ENCODE measurements around the gene PTTG1.

The PTTG1 gene

DNA sequence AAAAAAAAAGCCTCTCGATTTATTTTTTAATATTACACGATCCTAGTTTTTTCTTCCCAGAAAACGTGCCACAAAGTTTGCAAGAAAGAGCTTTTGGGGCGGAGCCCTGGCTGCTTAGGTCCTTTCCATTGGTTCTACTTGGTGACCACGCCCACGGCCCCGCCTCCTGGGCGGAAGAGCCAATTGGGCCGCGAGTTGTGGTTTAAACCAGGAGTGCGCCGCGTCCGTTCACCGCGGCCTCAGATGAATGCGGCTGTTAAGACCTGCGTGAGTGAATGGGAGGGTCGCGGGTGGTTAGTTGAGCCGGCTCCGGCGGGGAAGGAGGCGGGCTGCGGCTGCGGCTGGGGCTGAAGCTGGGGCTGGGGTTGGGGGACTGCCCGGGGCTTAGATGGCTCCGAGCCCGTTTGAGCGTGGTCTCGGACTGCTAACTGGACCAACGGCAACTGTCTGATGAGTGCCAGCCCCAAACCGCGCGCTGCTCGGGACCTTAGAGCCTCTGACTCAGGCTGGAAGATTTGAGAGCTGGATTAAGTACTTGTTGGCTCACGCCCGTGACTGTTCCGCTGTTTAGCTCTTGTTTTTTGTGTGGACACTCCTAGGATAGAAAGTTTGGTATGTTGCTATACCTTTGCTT lies at the start of gene PTTG1:
Gene PTTG1 (plus strand): TSS at position 231 of the 634 bp plus-strand sequence. CDS start 458 bp downstream, outside the sequence.
- Histone ChIP-seq H3K36me3 (ENCODE audit: control insufficient read depth in 1 of 2, insufficient read depth in 2 of 2, low read length in 2 of 2) (no peaks in the 10 kb centered on the region), H3K9ac (ENCODE audit: low read depth in 1 of 2, low read length in 2 of 2) (peak within 1 kb of the TSS; percentile 45 to 61), H3K9me3 (ENCODE audit: control insufficient read depth in 1 of 2, low read length in 2 of 2) (no peaks in the 10 kb centered on the region), H3K4me1 (ENCODE audit: control insufficient read depth in 1 of 2, insufficient read depth in 2 of 2, low read length in 2 of 2) (peaks cover 30 to 43% of the 10 kb centered on the region in 2 donors), H3K27me3 (ENCODE audit: control insufficient read depth in 1 of 2, insufficient read depth in 2 of 2, low read length in 2 of 2) (no peaks in the 10 kb centered on the region), H3K27ac (ENCODE audit: low read depth, low read length) (peak within 1 kb of the TSS; percentile 27), H3K4me3 (ENCODE audit: low read depth in 1 of 2, low read length in 2 of 2) (peak within 1 kb of the TSS; percentile 67 to 89)

DNA sequence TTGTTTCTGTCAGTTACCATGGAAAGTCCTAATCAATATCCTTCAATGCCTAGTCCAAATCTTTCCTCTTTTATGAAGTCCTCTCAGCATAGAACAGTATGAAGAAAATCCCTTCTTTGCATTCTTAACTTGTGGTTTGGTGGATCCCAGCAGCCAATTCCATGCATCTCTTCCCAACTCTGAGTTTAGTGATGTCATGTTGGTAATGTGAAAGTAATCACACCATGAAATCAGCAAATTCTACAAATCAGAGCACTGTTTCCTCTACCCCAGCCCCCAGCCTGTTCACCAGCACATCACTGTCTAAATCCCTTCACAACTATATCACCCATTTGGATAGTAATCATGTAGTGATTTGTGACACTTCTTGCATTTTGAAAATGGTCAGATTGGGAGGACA lies 46.5 kb upstream of the PTTG1 start:
- H3K27me3 ChIP-seq (ENCODE audit: control insufficient read depth in 1 of 2, insufficient read depth in 2 of 2, low read length in 2 of 2), result peaks cover 6 to 11% of the 10 kb centered on the region in 2 donors
- H3K9me3 ChIP-seq (ENCODE audit: control insufficient read depth in 1 of 2, low read length in 2 of 2), result no peaks in the 10 kb centered on the region
- H3K4me3 ChIP-seq (ENCODE audit: low read depth in 1 of 2, low read length in 2 of 2), result no peak overlapping the region
- H3K27ac ChIP-seq (ENCODE audit: low read depth, low read length), result no peak overlapping the region
- no peaks in the 10 kb centered on the region for H3K36me3 ChIP-seq (ENCODE audit: control insufficient read depth in 1 of 2, insufficient read depth in 2 of 2, low read length in 2 of 2)
- peaks cover 0 to 4% of the 10 kb centered on the region in 2 donors for H3K4me1 ChIP-seq (ENCODE audit: control insufficient read depth in 1 of 2, insufficient read depth in 2 of 2, low read length in 2 of 2)
- no peak overlapping the region for H3K9ac ChIP-seq (ENCODE audit: low read depth in 1 of 2, low read length in 2 of 2)

DNA sequence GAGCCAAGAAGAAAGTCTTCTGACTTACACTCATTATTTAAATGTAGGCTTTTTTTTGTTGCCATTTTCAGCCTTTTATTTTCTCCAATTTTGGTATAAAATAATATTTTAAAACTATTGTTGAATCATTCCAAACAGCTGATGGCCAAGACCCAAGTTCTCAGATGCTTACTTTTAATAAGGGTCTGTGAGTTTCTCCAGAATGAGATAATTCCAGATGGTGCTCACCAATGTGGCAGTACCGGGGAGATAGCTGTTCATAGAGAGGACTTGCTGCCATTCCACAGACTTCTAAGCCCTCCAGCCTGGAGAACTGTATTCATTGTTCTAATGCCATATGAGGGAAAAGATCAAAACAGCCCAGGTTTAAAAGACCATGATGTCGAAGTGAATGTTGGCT lies 46.0 kb upstream of the PTTG1 start:
- H3K4me3 ChIP-seq (ENCODE audit: low read depth in 1 of 2, low read length in 2 of 2), result no peak overlapping the region
- no peak overlapping the region for H3K27ac ChIP-seq (ENCODE audit: low read depth, low read length)
- no peaks in the 10 kb centered on the region for H3K9me3 ChIP-seq (ENCODE audit: control insufficient read depth in 1 of 2, low read length in 2 of 2)
- peaks cover 2 to 8% of the 10 kb centered on the region in 2 donors for H3K27me3 ChIP-seq (ENCODE audit: control insufficient read depth in 1 of 2, insufficient read depth in 2 of 2, low read length in 2 of 2)
- no peak overlapping the region for H3K9ac ChIP-seq (ENCODE audit: low read depth in 1 of 2, low read length in 2 of 2)
- no peaks in the 10 kb centered on the region for H3K36me3 ChIP-seq (ENCODE audit: control insufficient read depth in 1 of 2, insufficient read depth in 2 of 2, low read length in 2 of 2)
- H3K4me1 ChIP-seq (ENCODE audit: control insufficient read depth in 1 of 2, insufficient read depth in 2 of 2, low read length in 2 of 2), result peaks cover 0 to 2% of the 10 kb centered on the region in 2 donors

DNA sequence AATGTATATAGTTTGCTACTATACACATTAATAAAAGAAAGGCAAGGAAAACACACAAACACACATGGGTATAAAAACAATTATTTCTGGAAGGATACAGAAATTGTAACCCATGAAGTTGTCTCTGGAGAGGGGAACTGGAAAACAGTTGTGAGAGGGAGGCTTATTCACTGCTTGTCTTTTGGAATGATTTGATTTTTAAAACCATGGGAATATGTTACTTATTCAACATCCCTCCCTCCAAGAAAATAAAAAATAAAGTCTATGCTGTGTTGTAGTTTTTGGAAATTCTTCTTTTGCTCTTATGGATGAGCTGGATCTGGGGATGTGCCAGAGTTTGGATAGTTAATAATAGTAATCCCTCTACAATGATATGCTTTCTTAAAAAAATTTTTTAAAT lies 45.2 kb upstream of the PTTG1 start:
- Histone ChIP-seq H3K27me3 (ENCODE audit: control insufficient read depth in 1 of 2, insufficient read depth in 2 of 2, low read length in 2 of 2) (peaks cover 0 to 1% of the 10 kb centered on the region in 2 donors), H3K4me3 (ENCODE audit: low read depth in 1 of 2, low read length in 2 of 2) (no peak overlapping the region), H3K9me3 (ENCODE audit: control insufficient read depth in 1 of 2, low read length in 2 of 2) (no peaks in the 10 kb centered on the region), H3K4me1 (ENCODE audit: control insufficient read depth in 1 of 2, insufficient read depth in 2 of 2, low read length in 2 of 2) (no peaks in the 10 kb centered on the region), H3K9ac (ENCODE audit: low read depth in 1 of 2, low read length in 2 of 2) (no peak overlapping the region), H3K36me3 (ENCODE audit: control insufficient read depth in 1 of 2, insufficient read depth in 2 of 2, low read length in 2 of 2) (no peaks in the 10 kb centered on the region), H3K27ac (ENCODE audit: low read depth, low read length) (no peak overlapping the region)

DNA sequence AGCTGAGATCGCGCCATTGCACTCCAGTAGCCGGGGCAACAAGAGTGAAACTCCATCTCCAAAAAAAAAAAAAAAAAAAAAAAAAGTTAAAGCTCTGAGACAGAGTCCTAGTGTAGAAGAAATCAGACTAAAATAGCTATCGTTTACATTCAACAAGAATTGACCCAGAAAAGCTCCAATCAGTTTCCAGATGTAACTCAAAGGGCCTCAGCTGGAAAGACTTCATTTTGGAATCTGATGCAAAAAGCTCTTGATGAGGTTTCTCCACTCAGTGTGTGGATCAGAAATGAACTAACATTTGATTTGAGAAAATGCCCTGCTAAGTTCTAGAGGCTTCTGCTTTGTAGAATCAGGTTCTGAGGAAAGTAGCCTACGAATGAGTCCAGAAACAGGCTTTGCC lies 44.0 kb upstream of the PTTG1 start:
- Histone ChIP-seq H3K36me3 (ENCODE audit: control insufficient read depth in 1 of 2, insufficient read depth in 2 of 2, low read length in 2 of 2) (no peaks in the 10 kb centered on the region), H3K9ac (ENCODE audit: low read depth in 1 of 2, low read length in 2 of 2) (no peak overlapping the region), H3K27me3 (ENCODE audit: control insufficient read depth in 1 of 2, insufficient read depth in 2 of 2, low read length in 2 of 2) (no peaks in the 10 kb centered on the region), H3K9me3 (ENCODE audit: control insufficient read depth in 1 of 2, low read length in 2 of 2) (no peaks in the 10 kb centered on the region), H3K4me3 (ENCODE audit: low read depth in 1 of 2, low read length in 2 of 2) (no peak overlapping the region), H3K27ac (ENCODE audit: low read depth, low read length) (no peak overlapping the region), H3K4me1 (ENCODE audit: control insufficient read depth in 1 of 2, insufficient read depth in 2 of 2, low read length in 2 of 2) (no peaks in the 10 kb centered on the region)

DNA sequence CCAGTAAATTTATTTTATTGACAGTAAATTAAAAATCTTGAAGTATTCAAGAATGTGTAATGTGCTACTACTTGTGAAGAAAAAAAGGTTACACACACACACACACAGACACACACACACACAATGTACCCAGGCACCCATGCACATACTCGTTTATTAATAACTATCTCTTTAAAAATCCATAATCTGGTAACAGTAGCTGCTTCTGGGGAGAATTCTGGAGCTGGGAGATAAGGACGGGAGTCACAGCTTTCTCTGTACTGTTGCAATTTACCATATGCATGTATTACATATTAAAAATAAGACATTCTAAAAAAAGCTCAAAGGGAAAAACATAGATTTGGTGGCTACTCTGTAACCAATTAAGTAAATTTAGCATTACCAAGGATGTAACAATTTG lies 43.3 kb upstream of the PTTG1 start:
- H3K4me1 ChIP-seq (ENCODE audit: control insufficient read depth in 1 of 2, insufficient read depth in 2 of 2, low read length in 2 of 2), result no peaks in the 10 kb centered on the region

DNA sequence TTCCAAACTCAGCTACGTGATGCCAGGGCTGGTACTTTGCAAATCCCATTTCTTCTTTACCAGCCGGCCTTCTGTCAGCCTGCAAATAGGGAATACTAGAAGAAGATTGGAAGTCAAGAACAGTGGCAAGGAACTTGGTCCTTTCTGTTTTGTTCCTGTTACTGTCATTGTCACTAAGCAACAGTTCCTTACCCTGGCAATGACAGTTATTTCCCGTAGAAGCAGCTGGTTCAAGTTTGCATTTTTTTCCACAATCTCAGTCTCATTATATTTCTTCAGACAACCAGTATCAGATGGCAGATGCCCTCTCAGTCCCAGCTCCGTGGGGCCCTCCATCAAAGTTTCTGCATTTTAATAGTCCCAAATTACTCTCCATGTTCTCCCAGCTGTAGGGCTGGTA lies 42.1 kb upstream of the PTTG1 start:
- Histone ChIP-seq H3K4me3 (ENCODE audit: low read depth in 1 of 2, low read length in 2 of 2) (no peak overlapping the region), H3K27me3 (ENCODE audit: control insufficient read depth in 1 of 2, insufficient read depth in 2 of 2, low read length in 2 of 2) (no peaks in the 10 kb centered on the region), H3K9ac (ENCODE audit: low read depth in 1 of 2, low read length in 2 of 2) (no peak overlapping the region), H3K36me3 (ENCODE audit: control insufficient read depth in 1 of 2, insufficient read depth in 2 of 2, low read length in 2 of 2) (no peaks in the 10 kb centered on the region), H3K4me1 (ENCODE audit: control insufficient read depth in 1 of 2, insufficient read depth in 2 of 2, low read length in 2 of 2) (no peaks in the 10 kb centered on the region), H3K27ac (ENCODE audit: low read depth, low read length) (no peak overlapping the region), H3K9me3 (ENCODE audit: control insufficient read depth in 1 of 2, low read length in 2 of 2) (no peaks in the 10 kb centered on the region)

More for the DNA sequence above, 43.3 kb upstream of the PTTG1 start:
- Histone ChIP-seq H3K36me3 (ENCODE audit: control insufficient read depth in 1 of 2, insufficient read depth in 2 of 2, low read length in 2 of 2) (no peaks in the 10 kb centered on the region), H3K9me3 (ENCODE audit: control insufficient read depth in 1 of 2, low read length in 2 of 2) (no peaks in the 10 kb centered on the region), H3K4me3 (ENCODE audit: low read depth in 1 of 2, low read length in 2 of 2) (no peak overlapping the region), H3K27me3 (ENCODE audit: control insufficient read depth in 1 of 2, insufficient read depth in 2 of 2, low read length in 2 of 2) (no peaks in the 10 kb centered on the region), H3K9ac (ENCODE audit: low read depth in 1 of 2, low read length in 2 of 2) (no peak overlapping the region), H3K27ac (ENCODE audit: low read depth, low read length) (no peak overlapping the region)

DNA sequence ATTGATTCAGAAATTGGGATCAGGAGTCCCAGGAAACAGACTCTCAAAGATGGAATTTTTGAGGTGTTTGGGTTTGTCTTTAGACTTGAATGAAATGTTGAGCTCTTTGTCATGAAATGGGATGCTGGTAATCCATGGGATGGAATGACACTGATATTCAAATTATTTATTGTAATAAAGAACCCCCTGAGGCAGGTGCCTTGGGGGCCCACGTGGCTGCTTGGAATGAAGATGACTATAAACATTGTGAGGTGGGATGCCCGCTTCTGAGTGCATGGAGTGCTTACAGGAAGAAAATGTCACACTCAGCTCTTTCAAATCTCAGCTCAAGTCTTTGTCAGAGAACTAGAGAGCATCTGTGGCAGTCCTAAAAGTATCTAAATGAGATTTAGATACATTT lies 41.6 kb upstream of the PTTG1 start:
- H3K27me3 ChIP-seq (ENCODE audit: control insufficient read depth in 1 of 2, insufficient read depth in 2 of 2, low read length in 2 of 2), result no peaks in the 10 kb centered on the region
- no peak overlapping the region for H3K27ac ChIP-seq (ENCODE audit: low read depth, low read length)
- no peak overlapping the region for H3K4me3 ChIP-seq (ENCODE audit: low read depth in 1 of 2, low read length in 2 of 2)
- H3K4me1 ChIP-seq (ENCODE audit: control insufficient read depth in 1 of 2, insufficient read depth in 2 of 2, low read length in 2 of 2), result no peaks in the 10 kb centered on the region
- H3K9me3 ChIP-seq (ENCODE audit: control insufficient read depth in 1 of 2, low read length in 2 of 2), result no peaks in the 10 kb centered on the region
- H3K36me3 ChIP-seq (ENCODE audit: control insufficient read depth in 1 of 2, insufficient read depth in 2 of 2, low read length in 2 of 2), result no peaks in the 10 kb centered on the region
- no peak overlapping the region for H3K9ac ChIP-seq (ENCODE audit: low read depth in 1 of 2, low read length in 2 of 2)

DNA sequence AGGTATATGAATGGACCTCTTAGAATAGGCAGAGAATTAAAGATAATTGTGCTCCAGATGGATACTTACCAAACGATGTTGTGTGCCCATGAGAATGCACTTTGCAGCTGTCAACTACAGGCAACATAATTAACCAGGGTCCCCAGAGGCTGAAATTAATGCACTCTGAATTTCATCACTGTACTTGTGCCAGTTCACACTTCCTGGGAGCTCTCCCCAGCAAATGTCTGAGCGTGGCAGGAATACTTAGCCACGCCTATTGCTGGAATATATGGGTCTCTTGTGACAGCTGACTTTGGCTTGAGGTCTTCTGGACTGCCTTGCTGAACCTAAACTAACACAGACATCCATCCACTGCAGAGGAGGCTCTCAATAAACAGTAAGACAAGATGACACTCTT lies 39.3 kb upstream of the PTTG1 start:
- H3K9ac ChIP-seq (ENCODE audit: low read depth in 1 of 2, low read length in 2 of 2), result no peak overlapping the region
- no peaks in the 10 kb centered on the region for H3K36me3 ChIP-seq (ENCODE audit: control insufficient read depth in 1 of 2, insufficient read depth in 2 of 2, low read length in 2 of 2)
- no peak overlapping the region for H3K4me3 ChIP-seq (ENCODE audit: low read depth in 1 of 2, low read length in 2 of 2)
- no peak overlapping the region for H3K27ac ChIP-seq (ENCODE audit: low read depth, low read length)
- peaks cover 0 to 5% of the 10 kb centered on the region in 2 donors for H3K9me3 ChIP-seq (ENCODE audit: control insufficient read depth in 1 of 2, low read length in 2 of 2)
- H3K27me3 ChIP-seq (ENCODE audit: control insufficient read depth in 1 of 2, insufficient read depth in 2 of 2, low read length in 2 of 2), result no peaks in the 10 kb centered on the region
- H3K4me1 ChIP-seq (ENCODE audit: control insufficient read depth in 1 of 2, insufficient read depth in 2 of 2, low read length in 2 of 2), result no peaks in the 10 kb centered on the region

DNA sequence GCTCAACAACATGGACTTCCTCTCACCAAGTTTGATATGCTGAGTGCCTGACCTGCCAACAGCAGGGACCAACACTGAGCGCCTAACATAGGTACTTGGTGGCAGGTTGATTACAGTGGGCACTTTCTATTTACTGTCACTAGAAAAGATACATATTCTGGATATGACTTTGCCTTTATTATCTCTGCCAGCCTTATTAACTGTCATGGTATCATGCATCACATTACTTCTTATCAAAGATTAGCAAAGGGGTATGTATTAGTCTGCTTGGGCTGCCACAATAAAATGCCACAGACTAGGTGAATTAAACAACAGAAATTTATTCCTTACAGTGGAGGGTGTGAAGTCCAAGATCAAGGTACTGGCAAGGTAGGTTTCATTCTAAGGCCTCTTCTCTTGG lies 37.0 kb upstream of the PTTG1 start:
- no peaks in the 10 kb centered on the region for H3K4me1 ChIP-seq (ENCODE audit: control insufficient read depth in 1 of 2, insufficient read depth in 2 of 2, low read length in 2 of 2)
- H3K4me3 ChIP-seq (ENCODE audit: low read depth in 1 of 2, low read length in 2 of 2), result no peak overlapping the region
- no peak overlapping the region for H3K27ac ChIP-seq (ENCODE audit: low read depth, low read length)
- H3K27me3 ChIP-seq (ENCODE audit: control insufficient read depth in 1 of 2, insufficient read depth in 2 of 2, low read length in 2 of 2), result no peaks in the 10 kb centered on the region
- H3K9me3 ChIP-seq (ENCODE audit: control insufficient read depth in 1 of 2, low read length in 2 of 2), result peaks cover 3 to 9% of the 10 kb centered on the region in 2 donors
- H3K9ac ChIP-seq (ENCODE audit: low read depth in 1 of 2, low read length in 2 of 2), result no peak overlapping the region
- no peaks in the 10 kb centered on the region for H3K36me3 ChIP-seq (ENCODE audit: control insufficient read depth in 1 of 2, insufficient read depth in 2 of 2, low read length in 2 of 2)
